ENCODE measurements around the gene PPP6R3. TPM values are rescaled to one million over a fixed set of nuclear protein-coding genes. Genes with fewer than 3 reads are reported as not detected.

Gene PPP6R3
- total RNA-seq, 1 experiment from 2014 or later, result 163 TPM

- in situ Hi-C loops (cut with HindIII; ENCODE audit: low pct_unique_long_range_greater_than_20kb, low sequenced_read_pairs) (no loop called here), intact Hi-C loops (cut with micrococcal nuclease; ENCODE audit: unreplicated experiment) (no loop called here)
- Histone ChIP-seq H3K36me3 (ENCODE audit: control insufficient read depth, insufficient read depth, low read length) (no peaks in the 10 kb centered on the region), H3K27me3 (ENCODE audit: control insufficient read depth, insufficient read depth, low read length) (no peaks in the 10 kb centered on the region), H3K9me3 (ENCODE audit: control insufficient read depth, insufficient read depth, low read depth, low read length) (no peaks in the 10 kb centered on the region), H3K4me3 (ENCODE audit: low read depth in 2 of 2, low read length in 2 of 2) (no peak overlapping the region), H3K27ac (ENCODE audit: low read length) (no peak overlapping the region), H3K4me1 (ENCODE audit: control insufficient read depth, insufficient read depth, low read length) (peaks cover 31% of the 10 kb centered on the region)
- no TSS peak for BruUV-seq (replicated peaks)
- DNase-seq (ENCODE audit: low read depth, low spot score) (no peak), ATAC-seq (no peak)
- CTCF ChIA-PET, result no interaction called here
- POLR2A ChIA-PET, result no interaction called here
- TF ChIP-seq POLR2AphosphoS5 (IDR thresholded peaks at IDR 0.05; ENCODE audit: low read depth, low read length) (no peak), CTCF (IDR thresholded peaks at IDR 0.05) (no peak), TCF7L2 (IDR thresholded peaks at IDR 0.05; ENCODE audit: low read depth, low read length) (no peak), SIN3A (IDR thresholded peaks at IDR 0.05; ENCODE audit: borderline replicate concordance, insufficient read depth, low read depth, low read length) (no peak), REST (IDR thresholded peaks at IDR 0.05; ENCODE audit: insufficient read depth in 1 of 2, low read depth in 2 of 2, low read length in 1 of 2) (no peak)
Measured at GRCh38 chr11:68498903-68499883, 38.6 kb downstream of the PPP6R3 start.

GRCh38 chr11:68500206-68500605 is 39.7 kb downstream of the PPP6R3 start:
- Histone ChIP-seq H3K9me3 (ENCODE audit: control insufficient read depth, insufficient read depth, low read depth, low read length) (no peaks in the 10 kb centered on the region), H3K27ac (ENCODE audit: low read length) (no peak overlapping the region), H3K4me1 (ENCODE audit: control insufficient read depth, insufficient read depth, low read length) (peaks cover 41% of the 10 kb centered on the region), H3K36me3 (ENCODE audit: control insufficient read depth, insufficient read depth, low read length) (no peaks in the 10 kb centered on the region), H3K4me3 (ENCODE audit: low read depth in 2 of 2, low read length in 2 of 2) (no peak overlapping the region), H3K27me3 (ENCODE audit: control insufficient read depth, insufficient read depth, low read length) (no peaks in the 10 kb centered on the region)
- POLR2A ChIA-PET, result no interaction called here
- intact Hi-C loops (cut with micrococcal nuclease; ENCODE audit: unreplicated experiment), result no loop called here
- TF ChIP-seq TCF7L2 (IDR thresholded peaks at IDR 0.05; ENCODE audit: low read depth, low read length) (no peak), REST (IDR thresholded peaks at IDR 0.05; ENCODE audit: insufficient read depth in 1 of 2, low read depth in 2 of 2, low read length in 1 of 2) (no peak), CTCF (IDR thresholded peaks at IDR 0.05) (no peak), SIN3A (IDR thresholded peaks at IDR 0.05; ENCODE audit: borderline replicate concordance, insufficient read depth, low read depth, low read length) (no peak), POLR2AphosphoS5 (IDR thresholded peaks at IDR 0.05; ENCODE audit: low read depth, low read length) (no peak)
- CTCF ChIA-PET, result no interaction called here
- no peak for ATAC-seq
- in situ Hi-C loops (cut with HindIII; ENCODE audit: low pct_unique_long_range_greater_than_20kb, low sequenced_read_pairs), result no loop called here
- DNase-seq (ENCODE audit: low read depth, low spot score), result no peak
- no TSS peak for BruUV-seq (replicated peaks)

All from Panc1 (cell line).